HG02678 (cell line): ENCODE data around the gene TSEN34.
"Not testable (repeated sequence)": the region's sequence is repeated elsewhere in the genome, so short reads cannot be mapped to it uniquely, and the experiment has no call there.

Experiments
- ATAC-seq: cut with Tn5 transposase; IDR thresholded peaks from one replicate; pipeline ENCODE4 v1.9.1; 2021; ENCODE audit warnings: mild to moderate bottlenecking, moderate library complexity; ENCODE audit not compliant: unreplicated experiment

TSEN34 gene

GRCh38 chr19:54230031-54230430, 38.9 kb downstream of the TSEN34 start:
- ATAC-seq: no peak

- peak; percentile 81 for ATAC-seq
These were observed 40.2 kb downstream of the TSEN34 start for GRCh38 chr19:54231077-54231931.

- no peak for ATAC-seq
These were observed 42.8 kb downstream of the TSEN34 start for GRCh38 chr19:54233941-54234340.

- not testable (repeated sequence) for ATAC-seq
These were observed 48.6 kb downstream of the TSEN34 start for GRCh38 chr19:54239491-54240371.

GRCh38 chr19:54240372-54241336, 49.5 kb downstream of the TSEN34 start:
- ATAC-seq: not testable (repeated sequence)

GRCh38 chr19:54242234-54242633, 51.1 kb downstream of the TSEN34 start:
- ATAC-seq: not testable (repeated sequence)

- not testable (repeated sequence) for ATAC-seq
These were observed 51.5 kb downstream of the TSEN34 start, which contains the start of gene LILRA6 for GRCh38 chr19:54242646-54243045. Gene LILRA6 (minus strand): TSS chr19:54242790.

GRCh38 chr19:54243809-54244208, 52.7 kb downstream of the TSEN34 start:
- ATAC-seq: not testable (repeated sequence)
